CD4-positive, alpha-beta memory T cell (primary cell): Measurements from ENCODE around the gene NT5DC3. TPM values are rescaled to one million over a fixed set of nuclear protein-coding genes. Genes with fewer than 3 reads are reported as not detected.

Experiments used
- CTCF ChIA-PET: fragments of 350-600 bp; sonication (Branson Sonifier 250); formaldehyde crosslinking; loops from one replicate; lab custom pipeline; 2021; ENCODE audit warnings: inconsistent platforms; ENCODE audit not compliant: partially characterized antibody; lab: Charles Lee
- POLR2A ChIA-PET: fragments of 350-600 bp; sonication (Branson Sonifier 250); formaldehyde crosslinking; loops from one replicate; lab custom pipeline; 2021; ENCODE audit not compliant: partially characterized antibody; lab: Charles Lee
- DNase-seq, 5 donors: peaks; one replicate each; pipeline versions ENCODE4 v3.0.0 to v3.0.0-alpha.2; 2020 to 2022; ENCODE audit warnings: mixed read lengths in 1 of 5
- H3K27ac ChIP-seq: one replicate; pipeline ENCODE4 v1.7.0; 2013; ENCODE audit warnings: low read depth, low read length
- H3K27me3 ChIP-seq: 2 replicates; pipeline ENCODE4 v1.7.0; 2013; ENCODE audit warnings: mild to moderate bottlenecking, low read length, moderate library complexity; ENCODE audit not compliant: insufficient read depth
- H3K36me3 ChIP-seq: 2 replicates; pipeline ENCODE4 v1.7.0; 2013; ENCODE audit warnings: mild to moderate bottlenecking, low read length, moderate library complexity; ENCODE audit not compliant: insufficient read depth
- H3K4me1 ChIP-seq: 2 replicates; pipeline ENCODE4 v1.7.0; 2013; ENCODE audit warnings: mild to moderate bottlenecking, low read length, moderate library complexity; ENCODE audit not compliant: insufficient read depth
- H3K4me3 ChIP-seq, 2 donors: one replicate each; pipeline ENCODE4 v1.7.0; 2013; ENCODE audit warnings: low read length in 2 of 2, mild to moderate bottlenecking in 1 of 2
- H3K9me3 ChIP-seq, 2 donors: one replicate each; pipeline ENCODE4 v1.7.0; 2013; ENCODE audit warnings: low read length in 2 of 2, control low read depth in 1 of 2; ENCODE audit not compliant: control insufficient read depth in 1 of 2
- H3K27ac Mint-ChIP-seq, 7 donors: one replicate each; pipeline ENCODE4 v1.8.0; 2020 to 2021; ENCODE audit warnings: mixed read lengths in 7 of 7, mild to moderate bottlenecking in 6 of 7, inconsistent platforms in 3 of 7, moderate library complexity in 3 of 7
- H3K27me3 Mint-ChIP-seq, 2 donors: one replicate each; pipeline ENCODE4 v1.8.0; 2020 to 2021; ENCODE audit warnings: mixed read lengths in 2 of 2
- H3K36me3 Mint-ChIP-seq, 2 donors: one replicate each; pipeline ENCODE4 v1.8.0; 2020 to 2021; ENCODE audit warnings: mixed read lengths in 2 of 2, inconsistent platforms in 1 of 2, mild to moderate bottlenecking in 1 of 2
- H3K4me1 Mint-ChIP-seq, 4 donors: one replicate each; pipeline ENCODE4 v1.8.0; 2020 to 2021; ENCODE audit warnings: mixed read lengths in 4 of 4, mild to moderate bottlenecking in 1 of 4
- H3K4me3 Mint-ChIP-seq, 8 donors: one replicate each; pipeline ENCODE4 v1.8.0; 2020 to 2021; ENCODE audit warnings: mixed read lengths in 8 of 8, mild to moderate bottlenecking in 7 of 8, moderate library complexity in 6 of 8, inconsistent platforms in 3 of 8
- H3K9me3 Mint-ChIP-seq, 8 donors: one replicate each; pipeline ENCODE4 v1.8.0; 2020 to 2021; ENCODE audit warnings: mixed read lengths in 8 of 8, mild to moderate bottlenecking in 5 of 8, inconsistent platforms in 3 of 8, moderate library complexity in 1 of 8
- intact Hi-C: fragments of 100-400 bp; cut with micrococcal nuclease; formaldehyde crosslinking; loops from one replicate; pipeline ENCODE4 v1.15.1; 2023
- polyA plus RNA-seq, 2 donors: library from polyadenylated mRNA; unstranded; fragments of 300-500 nt; fragmentation: Illumina TruSeq; gene quantifications; one replicate each; pipeline ENCODE4 v1.2.3, GENCODE V29; 2021
- total RNA-seq, 2 experiments: library from RNA; stranded (reverse); gene quantifications; one replicate each; pipeline ENCODE4 v1.2.3, GENCODE V29; 2021

The NT5DC3 gene
- total and polyA plus RNA-seq, 4 experiments from 2014 or later = 1.2 to 6.8 (median 3.7) TPM

- Histone ChIP-seq H3K36me3 (no peaks in the 10 kb centered on the region), H3K4me3 (no peak overlapping the region), H3K27me3 (no peaks in the 10 kb centered on the region), H3K27ac (no peak overlapping the region), H3K4me1 (no peaks in the 10 kb centered on the region), H3K9me3 (no peaks in the 10 kb centered on the region)
- no peaks in the 10 kb centered on the region for H3K4me1 Mint-ChIP-seq
- no peak overlapping the region for H3K4me3 Mint-ChIP-seq
- POLR2A ChIA-PET = no interaction called here
- intact Hi-C loops = no loop called here
- H3K9me3 Mint-ChIP-seq = no peaks in the 10 kb centered on the region
- peaks cover 10 to 26% of the 10 kb centered on the region in 2 donors for H3K36me3 Mint-ChIP-seq
- DNase-seq = no peak
- H3K27me3 Mint-ChIP-seq = no peaks in the 10 kb centered on the region
- CTCF ChIA-PET = no interaction called here
- no peak overlapping the region for H3K27ac Mint-ChIP-seq
These were observed 78.6 kb downstream of the NT5DC3 start for GRCh38 chr12:103762473-103762872.

GRCh38 chr12:103758310-103759089 is 82.5 kb downstream of the NT5DC3 start:
- DNase-seq = no peak
- no peaks in the 10 kb centered on the region for H3K36me3 ChIP-seq
- no peak overlapping the region for H3K4me3 Mint-ChIP-seq
- intact Hi-C loops = no loop called here
- H3K27me3 ChIP-seq = no peaks in the 10 kb centered on the region
- H3K4me1 Mint-ChIP-seq = no peaks in the 10 kb centered on the region
- no peak overlapping the region for H3K4me3 ChIP-seq
- H3K4me1 ChIP-seq = no peaks in the 10 kb centered on the region
- ChIA-PET CTCF (no interaction called here), POLR2A (no interaction called here)
- H3K27ac ChIP-seq = no peak overlapping the region
- peaks cover 5 to 7% of the 10 kb centered on the region in 2 donors for H3K36me3 Mint-ChIP-seq
- no peaks in the 10 kb centered on the region for H3K27me3 Mint-ChIP-seq
- H3K9me3 ChIP-seq = no peaks in the 10 kb centered on the region
- H3K9me3 Mint-ChIP-seq = no peaks in the 10 kb centered on the region
- H3K27ac Mint-ChIP-seq = no peak overlapping the region

- intact Hi-C loops = no loop called here
- ChIA-PET CTCF (no interaction called here), POLR2A (no interaction called here)
- H3K9me3 ChIP-seq = no peaks in the 10 kb centered on the region
- H3K4me3 Mint-ChIP-seq = no peak overlapping the region
- H3K27me3 Mint-ChIP-seq = no peaks in the 10 kb centered on the region
- H3K27ac ChIP-seq = no peak overlapping the region
- H3K4me1 ChIP-seq = no peaks in the 10 kb centered on the region
- H3K36me3 ChIP-seq = no peaks in the 10 kb centered on the region
- no peaks in the 10 kb centered on the region for H3K27me3 ChIP-seq
- H3K27ac Mint-ChIP-seq = no peak overlapping the region
- no peaks in the 10 kb centered on the region for H3K36me3 Mint-ChIP-seq
- no peaks in the 10 kb centered on the region for H3K4me1 Mint-ChIP-seq
- no peak overlapping the region for H3K4me3 ChIP-seq
- H3K9me3 Mint-ChIP-seq = no peaks in the 10 kb centered on the region
- no peak for DNase-seq
These were observed 83.8 kb downstream of the NT5DC3 start for GRCh38 chr12:103757248-103757647.

GRCh38 chr12:103756443-103756842 is 84.6 kb downstream of the NT5DC3 start:
- H3K27ac Mint-ChIP-seq = no peak overlapping the region
- CTCF ChIA-PET = no interaction called here

GRCh38 chr12:103755425-103755824 is 85.6 kb downstream of the NT5DC3 start:
- no peak overlapping the region for H3K4me3 Mint-ChIP-seq
- Histone ChIP-seq H3K4me1 (no peaks in the 10 kb centered on the region), H3K36me3 (no peaks in the 10 kb centered on the region), H3K27ac (no peak overlapping the region), H3K9me3 (no peaks in the 10 kb centered on the region), H3K27me3 (no peaks in the 10 kb centered on the region), H3K4me3 (no peak overlapping the region)
- H3K36me3 Mint-ChIP-seq = no peaks in the 10 kb centered on the region
- no peak overlapping the region for H3K27ac Mint-ChIP-seq
- CTCF ChIA-PET = no interaction called here
- intact Hi-C loops = no loop called here
- H3K27me3 Mint-ChIP-seq = peaks cover 1 to 3% of the 10 kb centered on the region in 2 donors
- POLR2A ChIA-PET = no interaction called here
- H3K4me1 Mint-ChIP-seq = no peaks in the 10 kb centered on the region
- DNase-seq = no peak
- H3K9me3 Mint-ChIP-seq = no peaks in the 10 kb centered on the region

More at GRCh38 chr12:103756443-103756842, 84.6 kb downstream of the NT5DC3 start:
- H3K4me1 Mint-ChIP-seq = no peaks in the 10 kb centered on the region
- Histone ChIP-seq H3K27ac (no peak overlapping the region), H3K27me3 (no peaks in the 10 kb centered on the region), H3K9me3 (no peaks in the 10 kb centered on the region), H3K4me1 (no peaks in the 10 kb centered on the region), H3K4me3 (no peak overlapping the region), H3K36me3 (no peaks in the 10 kb centered on the region)
- POLR2A ChIA-PET = no interaction called here
- peaks cover 0 to 3% of the 10 kb centered on the region in 2 donors for H3K27me3 Mint-ChIP-seq
- intact Hi-C loops = no loop called here
- no peak for DNase-seq
- no peaks in the 10 kb centered on the region for H3K36me3 Mint-ChIP-seq
- no peak overlapping the region for H3K4me3 Mint-ChIP-seq
- no peaks in the 10 kb centered on the region for H3K9me3 Mint-ChIP-seq

DNA sequence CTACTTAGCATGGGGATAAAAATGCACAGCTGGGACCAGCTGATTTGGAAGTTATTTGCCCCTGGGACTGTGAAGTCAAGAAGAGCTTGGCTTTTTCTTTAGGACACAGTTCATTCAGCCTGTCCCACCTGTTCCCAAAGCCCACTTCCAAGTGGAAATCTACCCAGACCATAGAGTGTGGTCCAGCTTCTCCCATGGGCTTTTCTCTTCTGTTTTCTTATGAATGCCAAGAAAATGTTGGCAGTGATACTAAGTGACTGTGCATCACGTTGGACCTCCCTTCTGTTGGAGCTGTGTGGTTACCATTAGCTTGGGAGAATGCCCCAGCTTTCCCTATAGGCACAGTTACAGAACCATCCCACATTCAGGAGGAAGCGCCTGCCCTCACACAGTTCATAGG is 89.4 kb downstream of the NT5DC3 start:
- ChIA-PET CTCF (no interaction called here), POLR2A (no interaction called here)
- Histone ChIP-seq H3K36me3 (no peaks in the 10 kb centered on the region), H3K27me3 (no peaks in the 10 kb centered on the region), H3K4me3 (no peak overlapping the region), H3K27ac (no peak overlapping the region), H3K4me1 (no peaks in the 10 kb centered on the region), H3K9me3 (no peaks in the 10 kb centered on the region)
- H3K9me3 Mint-ChIP-seq = no peaks in the 10 kb centered on the region
- intact Hi-C loops = no loop called here
- peaks cover 4% of the 10 kb centered on the region in 2 donors for H3K27me3 Mint-ChIP-seq
- no peak for DNase-seq
- H3K27ac Mint-ChIP-seq = no peak overlapping the region
- no peak overlapping the region for H3K4me3 Mint-ChIP-seq
- H3K36me3 Mint-ChIP-seq = no peaks in the 10 kb centered on the region
- no peaks in the 10 kb centered on the region for H3K4me1 Mint-ChIP-seq

DNA sequence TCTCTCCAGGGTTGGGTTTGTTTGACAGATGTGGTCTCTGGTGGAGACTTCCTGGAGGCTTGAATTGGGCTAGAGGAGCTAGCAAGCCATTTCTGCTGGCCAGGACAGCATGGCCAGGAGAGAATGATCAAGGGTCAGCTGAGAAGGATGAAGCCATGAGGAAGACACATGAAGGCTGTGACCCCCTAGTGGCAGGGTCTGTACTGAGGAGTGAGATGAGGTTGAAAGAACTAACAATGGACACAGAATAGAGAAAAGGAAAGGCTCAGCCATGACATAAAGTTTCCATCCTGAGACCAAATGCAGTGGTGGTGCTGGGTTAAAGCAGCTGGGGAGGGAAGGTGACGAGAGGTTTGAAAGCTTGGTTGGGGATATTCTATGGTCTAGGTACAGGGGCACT is 89.9 kb downstream of the NT5DC3 start:
- Mint-ChIP-seq H3K27me3 (peaks cover 4 to 7% of the 10 kb centered on the region in 2 donors), H3K36me3 (no peaks in the 10 kb centered on the region), H3K9me3 (no peaks in the 10 kb centered on the region), H3K4me1 (no peaks in the 10 kb centered on the region), H3K4me3 (no peak overlapping the region), H3K27ac (no peak overlapping the region)
- DNase-seq = no peak
- POLR2A ChIA-PET = no interaction called here
- no peaks in the 10 kb centered on the region for H3K9me3 ChIP-seq
- no peak overlapping the region for H3K4me3 ChIP-seq
- no peaks in the 10 kb centered on the region for H3K36me3 ChIP-seq
- no peaks in the 10 kb centered on the region for H3K27me3 ChIP-seq
- intact Hi-C loops = no loop called here
- H3K27ac ChIP-seq = no peak overlapping the region
- CTCF ChIA-PET = no interaction called here
- no peaks in the 10 kb centered on the region for H3K4me1 ChIP-seq
